EH (cell line): ENCODE results near the gene COX11.
A peak's percentile ranks its signal among the peaks of the same experiment; 100 is the strongest.

Source experiments
- DNase-seq: peaks from one replicate; pipeline ENCODE4 v3.0.0-alpha.2; 2015; ENCODE audit warnings: low read depth

The COX11 gene

DNA sequence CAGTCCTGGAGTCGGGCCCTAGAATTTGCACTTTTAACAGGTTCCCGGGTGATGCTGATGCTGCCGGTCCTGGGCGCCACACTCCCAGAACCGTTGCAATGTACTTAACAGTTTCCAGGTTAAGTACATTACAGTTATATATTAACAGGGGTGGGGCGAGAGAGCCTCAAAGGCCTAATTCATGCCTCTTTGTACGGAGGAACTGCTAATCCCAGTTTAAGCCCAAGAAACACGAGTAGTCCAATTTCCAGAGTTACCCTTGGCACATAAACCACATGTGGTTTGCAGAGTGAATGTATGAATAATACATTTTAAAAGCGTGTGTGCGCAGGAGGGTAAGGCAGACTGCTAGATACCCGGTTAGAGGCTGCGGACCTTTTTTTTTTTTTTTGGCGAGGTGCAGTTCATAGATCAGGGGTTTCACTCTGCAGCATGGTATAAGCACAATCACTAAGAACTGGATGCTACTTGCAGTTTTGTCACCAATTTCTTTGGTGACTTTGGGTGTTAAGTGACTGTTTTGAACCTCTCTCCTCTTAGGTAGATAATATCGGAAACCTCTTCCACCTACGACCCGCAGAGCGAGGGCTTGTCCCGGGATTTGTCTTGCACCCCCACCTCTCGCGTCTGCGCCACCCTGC lies 713 bp downstream of the COX11 start:
- DNase-seq: peak; percentile 43

DNA sequence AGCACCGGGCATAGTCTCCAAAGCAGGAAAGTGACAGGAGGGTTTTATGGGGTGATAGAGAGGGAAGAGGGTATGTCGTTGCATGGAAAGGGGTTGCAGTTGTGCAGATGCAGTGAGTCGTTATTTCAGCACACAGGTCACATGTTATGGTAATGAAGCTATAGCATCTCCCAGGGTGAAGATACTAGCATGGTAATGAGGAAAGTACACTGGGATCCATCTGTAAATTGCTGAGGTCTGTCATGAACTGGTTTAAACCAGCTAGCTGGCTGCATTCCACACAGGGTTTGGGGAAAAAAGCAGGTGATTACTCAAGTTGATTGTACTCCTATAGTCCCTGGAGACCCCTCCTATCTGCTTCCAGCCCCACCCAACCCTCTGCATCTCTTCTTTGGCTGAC lies 11.7 kb downstream of the COX11 start:
- no peak for DNase-seq

DNA sequence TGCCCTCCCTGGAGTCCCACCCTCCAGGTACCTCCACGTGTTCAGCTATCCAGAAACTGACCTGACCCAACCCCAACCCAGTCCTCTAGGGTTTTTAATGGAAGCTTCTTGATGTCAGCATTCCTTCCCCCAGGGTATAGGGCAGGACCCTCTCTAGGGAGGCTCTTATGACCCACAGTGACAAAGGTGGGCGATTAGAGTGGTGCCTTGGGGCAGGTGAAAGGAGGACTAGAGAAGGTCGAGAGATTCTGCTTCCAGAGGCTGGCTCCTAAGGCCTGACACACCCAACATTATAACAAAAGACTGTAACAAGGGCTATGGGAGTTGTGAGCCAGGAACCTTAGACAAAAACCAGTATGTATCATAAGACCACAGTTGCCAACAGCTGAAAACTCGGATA lies 17.2 kb downstream of the COX11 start:
- no peak for DNase-seq

DNA sequence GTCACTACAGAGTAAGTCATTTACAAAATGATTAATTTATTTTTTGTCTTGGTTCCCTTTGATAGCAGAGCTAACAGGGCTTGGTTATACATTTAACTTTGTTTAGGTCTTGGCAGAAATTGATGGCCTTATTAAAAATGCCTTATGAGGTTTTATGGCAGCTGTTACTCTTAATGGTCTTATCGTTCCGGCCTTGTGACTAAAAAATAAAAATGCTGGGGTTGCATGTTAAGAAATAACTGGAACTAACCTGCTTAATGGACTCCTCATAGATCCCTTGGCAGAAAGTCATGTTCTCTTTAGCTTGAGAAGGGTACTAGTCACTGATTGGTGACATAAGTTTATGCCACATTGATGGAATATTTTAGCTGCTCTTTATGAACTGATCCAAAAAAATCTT lies 18.3 kb downstream of the COX11 start:
- DNase-seq: no peak

DNA sequence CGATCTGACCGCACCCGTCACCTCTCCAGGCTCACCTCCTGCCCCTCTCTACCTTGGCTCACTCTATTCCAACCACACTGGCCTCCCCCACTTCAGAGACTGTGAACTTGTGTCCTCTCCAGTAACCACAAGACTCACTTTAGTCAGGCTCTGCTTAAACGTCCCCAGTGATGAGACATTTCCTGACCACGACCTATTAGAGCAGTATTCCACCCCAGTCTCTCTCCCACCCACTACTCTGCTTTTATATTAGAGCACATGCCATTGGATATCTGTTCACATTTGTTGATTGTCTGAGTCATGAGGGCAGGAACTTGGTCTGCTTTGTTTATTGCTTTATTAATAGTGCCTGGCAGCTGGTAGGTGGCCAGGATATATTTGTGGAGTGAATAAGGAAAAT lies 20.1 kb downstream of the COX11 start:
- DNase-seq: peak; percentile 95

DNA sequence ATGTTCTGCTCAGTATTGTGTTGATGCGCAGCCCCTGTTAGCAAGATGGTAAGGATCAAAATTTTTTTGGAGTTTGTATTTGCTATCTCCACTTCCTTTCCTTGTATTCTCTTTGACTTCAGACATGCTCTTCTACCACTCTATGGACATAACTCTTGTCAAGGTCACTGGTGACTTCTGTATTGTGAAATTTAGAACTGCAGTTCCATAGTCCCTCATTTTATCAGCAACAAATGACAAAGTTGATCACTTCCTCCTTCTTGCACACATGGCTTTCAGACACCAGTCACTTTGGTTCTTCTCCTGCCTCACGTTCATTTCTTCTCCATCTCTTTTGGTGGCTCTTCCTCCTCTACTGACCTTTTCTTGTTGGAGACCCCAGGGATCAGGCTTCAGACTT lies 21.1 kb downstream of the COX11 start:
- DNase-seq: no peak

DNA sequence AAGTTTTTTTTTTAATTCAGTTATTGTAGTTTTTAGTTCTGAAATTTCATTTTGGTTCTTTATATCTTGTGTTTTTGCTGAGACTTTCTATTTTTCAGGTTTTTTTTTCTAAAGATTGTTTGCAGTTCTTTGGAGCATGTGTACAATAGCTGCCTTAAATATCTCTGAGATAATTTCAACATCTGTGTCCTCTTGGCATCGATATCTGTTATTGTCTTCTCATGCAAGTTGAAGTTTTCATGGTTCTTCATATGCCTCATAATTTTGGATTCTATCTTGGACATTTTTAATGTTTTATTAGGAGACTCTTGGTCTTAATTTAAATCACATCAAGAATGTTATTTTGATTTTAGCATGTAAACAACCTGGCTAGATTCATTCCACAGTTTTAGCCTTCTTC lies 22.8 kb downstream of the COX11 start:
- DNase-seq: no peak

DNA sequence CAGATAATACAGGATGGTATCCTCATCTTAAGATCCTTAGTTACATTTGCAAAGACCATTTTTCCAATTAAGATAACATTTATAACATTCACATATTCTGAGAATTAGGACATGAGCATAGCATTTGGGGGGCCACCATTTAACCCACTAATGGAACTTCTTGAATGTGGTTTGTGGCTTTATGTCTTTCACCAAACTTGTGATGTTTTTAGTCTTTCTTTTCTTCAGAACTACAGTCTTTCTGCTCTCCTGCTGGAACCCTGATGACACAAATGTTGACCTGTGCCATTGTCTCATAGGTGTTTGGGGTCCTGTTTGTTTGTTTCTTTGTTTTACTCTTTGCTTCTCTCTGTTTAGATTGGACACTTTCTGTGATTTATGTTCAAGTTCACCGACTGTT lies 23.2 kb downstream of the COX11 start:
- DNase-seq: no peak

DNA sequence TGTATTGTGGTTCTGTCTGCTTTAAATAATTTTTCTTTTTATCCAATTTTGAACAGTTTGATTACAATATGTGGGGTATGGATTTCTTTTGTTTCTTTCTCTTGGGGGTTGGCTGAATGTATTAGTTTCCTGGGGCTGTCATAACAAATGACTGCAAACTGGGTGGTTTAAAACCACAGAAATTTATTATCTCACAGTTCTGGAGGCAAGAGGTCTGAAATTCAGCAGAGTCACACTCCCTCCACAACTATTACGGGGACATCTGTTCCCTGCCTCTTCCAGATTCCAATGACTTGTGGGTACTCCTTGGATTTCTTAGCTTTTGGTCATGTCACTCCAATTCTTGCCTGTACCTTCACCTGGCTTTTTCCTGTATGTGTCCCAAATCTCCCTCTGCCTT lies 23.7 kb downstream of the COX11 start:
- DNase-seq: peak; percentile 52

DNA sequence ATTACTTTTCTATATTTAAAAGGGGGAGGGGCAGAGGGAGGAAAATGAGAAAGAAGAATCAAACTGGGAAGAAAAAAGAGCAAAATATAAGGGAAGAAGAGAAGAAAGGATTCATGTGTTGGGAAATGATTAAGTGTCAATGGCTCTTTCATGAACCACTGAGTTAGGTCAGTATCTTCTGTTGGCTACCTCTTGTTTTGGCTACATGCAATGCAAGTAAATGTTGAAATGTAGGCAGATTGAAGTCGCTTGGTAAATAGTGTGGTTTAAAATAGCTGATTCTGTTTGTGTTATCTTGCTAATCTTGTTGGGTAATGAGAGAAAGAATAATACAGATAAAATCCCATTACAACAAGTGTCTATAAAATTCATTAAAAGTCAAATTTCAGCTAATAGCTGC lies 27.2 kb downstream of the COX11 start:
- DNase-seq: no peak

DNA sequence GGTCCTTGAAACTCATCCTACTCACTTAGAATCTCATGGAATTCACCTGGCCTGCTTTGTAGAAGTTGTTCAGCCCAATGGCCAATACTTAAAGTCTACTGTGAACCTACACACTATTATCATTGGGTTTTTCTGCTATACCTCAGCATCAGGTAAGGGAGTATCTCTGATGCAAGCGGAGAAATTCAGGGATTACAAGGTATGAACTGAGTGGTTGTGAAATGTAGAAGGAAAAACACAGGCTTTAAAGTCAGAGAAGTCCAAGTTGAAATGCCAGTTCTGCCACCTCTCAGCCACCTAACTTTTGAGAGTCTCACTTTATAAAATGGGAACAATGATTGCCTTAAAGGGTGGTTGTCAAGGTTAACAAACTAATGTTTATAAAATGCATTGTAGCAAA lies 31.0 kb downstream of the COX11 start:
- DNase-seq: no peak

DNA sequence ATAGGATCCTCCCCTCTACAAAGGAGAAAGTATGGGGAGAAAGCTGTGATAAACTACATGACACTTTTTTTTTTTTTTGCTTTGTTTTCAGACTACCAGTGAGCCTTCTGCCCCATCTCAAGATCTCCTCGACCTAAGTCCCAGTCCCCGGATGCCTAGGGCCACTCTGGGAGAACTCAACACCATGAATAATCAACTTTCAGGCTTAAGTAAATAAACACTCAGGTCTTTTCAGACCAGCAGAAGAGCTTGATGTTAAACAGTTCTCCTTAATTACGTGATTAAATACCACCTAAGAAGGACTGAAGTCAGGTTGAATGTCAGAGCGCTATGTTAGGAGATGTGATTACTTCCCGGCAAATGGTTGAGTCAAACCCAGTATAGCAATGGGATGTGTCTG lies 31.4 kb downstream of the COX11 start:
- no peak for DNase-seq

DNA sequence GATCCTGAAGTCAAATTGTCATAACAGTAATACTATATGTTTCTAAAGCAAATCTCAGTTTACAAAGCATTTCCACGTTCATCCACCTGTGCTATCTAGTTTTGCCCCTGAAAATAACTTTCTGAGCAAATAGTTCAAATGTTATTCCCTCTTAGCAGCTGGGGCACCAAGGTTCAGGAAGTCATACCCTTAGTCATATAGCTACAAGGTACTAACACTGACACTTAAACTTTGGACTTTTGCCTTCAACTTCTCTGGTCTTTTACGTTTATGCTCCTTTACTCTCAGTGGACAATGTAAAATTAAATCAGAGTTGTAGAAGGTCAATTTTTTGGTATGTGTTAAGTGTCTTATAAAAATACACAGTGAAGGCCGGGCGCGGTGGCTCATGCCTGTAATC lies 33.0 kb downstream of the COX11 start:
- DNase-seq: no peak

DNA sequence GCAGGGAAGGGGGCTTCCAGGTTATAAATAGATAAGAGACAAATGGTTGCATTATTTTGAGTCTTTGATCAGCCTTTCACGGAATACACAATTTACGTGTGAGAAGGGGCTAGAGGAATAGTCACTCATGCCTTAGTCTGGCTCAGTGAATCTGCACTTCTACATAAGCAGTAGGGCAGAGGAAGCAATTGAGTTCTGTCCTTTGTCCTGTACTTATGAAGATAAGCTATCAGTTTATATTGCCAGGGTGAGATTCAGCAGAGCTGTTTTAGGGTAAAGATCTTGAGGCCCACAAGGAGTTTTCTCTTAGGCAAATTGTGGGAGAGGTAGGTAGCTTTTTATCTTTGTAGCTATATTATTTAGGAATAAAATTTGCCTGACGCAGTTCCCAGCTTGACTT lies 34.5 kb downstream of the COX11 start:
- DNase-seq: no peak

DNA sequence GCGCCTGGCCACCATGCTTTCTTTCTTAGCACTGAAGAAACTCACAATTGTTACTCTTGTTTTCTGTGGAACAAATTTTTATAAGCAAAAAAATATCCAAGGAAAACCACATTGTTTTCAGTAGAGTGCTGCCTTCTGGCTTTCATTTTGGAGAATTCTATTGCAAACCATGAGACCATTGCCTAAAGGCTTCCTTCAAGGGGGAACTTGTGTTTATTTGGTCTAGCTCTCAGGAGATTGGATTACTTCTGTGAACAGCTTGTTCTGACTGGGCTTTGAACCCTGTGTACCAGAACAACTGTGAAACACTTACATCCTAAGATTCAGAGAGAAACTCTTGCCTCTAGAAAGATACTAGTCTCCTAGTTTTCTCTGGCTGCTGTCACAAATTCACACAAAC lies 35.7 kb downstream of the COX11 start:
- DNase-seq: peak; percentile 18

DNA sequence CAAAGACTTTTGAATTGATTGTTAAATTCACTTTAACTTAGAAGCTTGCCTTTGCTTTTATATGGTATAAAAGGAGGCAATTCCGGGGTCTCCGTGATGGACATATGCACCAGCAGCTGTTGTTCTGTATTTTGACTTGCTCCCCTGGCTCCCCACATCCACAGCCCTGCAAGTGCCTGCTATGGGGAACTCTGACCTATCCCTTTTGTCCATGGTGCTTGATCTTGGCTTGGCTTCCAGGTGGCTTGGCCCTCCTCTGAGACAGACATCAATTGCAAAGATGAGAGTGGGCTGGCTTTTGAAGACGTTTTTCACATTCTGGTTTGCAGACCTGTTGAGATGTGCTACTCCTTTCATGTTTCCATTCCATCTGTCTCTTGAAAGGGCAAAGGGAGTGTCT lies 40.9 kb downstream of the COX11 start:
- no peak for DNase-seq

DNA sequence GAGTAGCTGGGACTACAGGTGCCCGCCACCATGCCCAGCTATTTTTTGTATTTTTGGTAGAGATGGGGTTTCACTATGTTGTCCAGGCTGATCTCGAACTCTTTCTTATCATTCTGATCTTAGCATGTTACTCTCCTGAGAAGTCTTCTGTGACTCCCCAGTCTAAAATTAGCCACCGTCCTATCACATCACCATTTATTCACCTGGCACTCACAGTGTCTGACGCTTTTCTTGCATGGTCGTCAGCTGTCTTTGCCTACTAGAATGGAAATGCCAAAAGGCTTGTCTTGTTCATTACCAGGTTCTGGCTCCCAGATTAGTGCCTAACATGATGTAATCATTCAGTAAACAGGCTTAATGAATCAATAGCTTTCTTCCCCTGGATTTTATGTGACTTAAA lies 44.0 kb downstream of the COX11 start:
- DNase-seq: no peak

DNA sequence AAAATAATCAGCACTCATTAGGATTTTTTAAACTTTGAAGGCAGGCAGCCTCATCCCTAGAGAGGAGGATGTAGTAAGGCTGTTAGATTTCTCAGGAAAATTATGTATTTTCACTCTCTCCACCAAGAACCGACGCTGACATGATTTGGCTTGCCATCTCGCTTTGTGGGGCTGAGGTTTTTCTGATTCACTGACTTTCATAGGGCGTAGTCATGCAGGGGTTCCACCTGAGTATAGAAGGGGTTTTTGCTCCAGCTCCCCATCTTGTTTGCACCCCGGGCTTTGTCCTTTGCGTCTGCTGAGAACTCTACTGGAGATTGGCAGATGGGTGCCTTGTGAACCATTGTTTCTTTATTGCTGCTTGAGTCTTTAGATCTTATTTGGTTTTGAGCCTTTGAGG lies 47.6 kb downstream of the COX11 start:
- DNase-seq: no peak

DNA sequence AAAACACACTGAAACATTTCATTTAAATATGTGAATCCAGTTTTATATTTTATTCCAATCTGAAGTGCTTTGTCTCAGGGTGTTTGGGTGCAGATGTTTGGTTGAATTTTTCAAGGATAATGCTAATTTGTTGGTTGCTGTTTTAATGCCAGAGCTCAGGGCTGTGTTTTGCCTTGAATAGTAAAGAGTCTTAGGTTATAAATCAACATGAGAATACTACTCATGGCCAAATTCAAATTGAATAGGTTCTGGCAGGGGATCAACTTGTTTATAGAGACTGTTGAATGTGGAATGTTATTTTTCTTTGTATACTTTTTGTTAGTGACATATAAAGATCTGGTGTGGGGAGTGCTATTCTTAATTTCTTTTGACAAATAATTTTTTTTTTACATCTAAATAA lies 49.0 kb downstream of the COX11 start:
- DNase-seq: no peak

DNA sequence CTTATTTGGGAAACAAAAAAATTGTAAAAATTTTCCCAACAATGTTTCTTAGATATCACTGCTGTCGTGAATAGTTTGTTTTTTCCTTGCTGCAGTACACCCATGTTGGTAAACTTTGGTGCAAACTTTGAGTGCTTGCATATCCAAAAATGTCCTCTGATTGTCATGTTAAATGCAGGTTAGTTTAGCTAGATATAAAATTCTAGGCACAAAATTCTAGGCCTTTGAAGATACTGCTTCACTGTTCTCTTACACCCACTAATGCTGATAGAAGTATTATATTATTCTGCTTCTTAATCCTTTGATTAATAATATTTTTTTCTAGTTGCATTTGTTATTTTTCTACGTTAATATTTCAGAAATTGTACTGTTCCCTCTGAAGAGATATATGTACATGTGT lies 51.7 kb downstream of the COX11 start:
- DNase-seq: no peak
